ENCODE measurements around the gene HADHA.

Gene HADHA

DNA sequence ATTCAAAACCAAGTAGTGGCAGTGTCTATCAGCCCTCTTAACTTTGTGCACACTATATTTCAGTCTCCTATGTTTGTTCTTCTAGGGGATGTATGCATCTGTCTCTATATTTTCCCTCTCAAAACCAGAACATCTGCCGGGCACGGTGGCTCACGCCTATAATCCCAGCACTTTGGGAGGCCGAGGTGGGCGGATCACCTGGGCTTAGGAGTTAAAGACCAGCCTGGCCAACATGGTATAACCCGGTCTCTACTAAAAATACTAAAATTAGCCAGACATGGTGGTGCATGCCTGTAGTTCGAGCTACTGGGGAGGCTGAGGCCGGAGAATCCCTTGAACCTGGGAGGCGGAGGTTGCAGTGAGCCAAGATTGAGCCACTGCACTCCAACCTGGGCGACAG lies 81.5 kb downstream of the HADHA start:
- DNase-seq (ENCODE audit: low read depth) = no peak
- H3K4me3 ChIP-seq (ENCODE audit: low read depth, low read length) = no peak overlapping the region

GRCh38 chr2:26161926-26162325 lies 82.5 kb downstream of the HADHA start:
- H3K4me3 ChIP-seq (ENCODE audit: low read depth, low read length) = no peak overlapping the region
- no peak for DNase-seq (ENCODE audit: low read depth)

GRCh38 chr2:26157580-26157979 lies 86.9 kb downstream of the HADHA start:
- no peak overlapping the region for H3K4me3 ChIP-seq (ENCODE audit: low read depth, low read length)
- DNase-seq (ENCODE audit: low read depth) = no peak

DNA sequence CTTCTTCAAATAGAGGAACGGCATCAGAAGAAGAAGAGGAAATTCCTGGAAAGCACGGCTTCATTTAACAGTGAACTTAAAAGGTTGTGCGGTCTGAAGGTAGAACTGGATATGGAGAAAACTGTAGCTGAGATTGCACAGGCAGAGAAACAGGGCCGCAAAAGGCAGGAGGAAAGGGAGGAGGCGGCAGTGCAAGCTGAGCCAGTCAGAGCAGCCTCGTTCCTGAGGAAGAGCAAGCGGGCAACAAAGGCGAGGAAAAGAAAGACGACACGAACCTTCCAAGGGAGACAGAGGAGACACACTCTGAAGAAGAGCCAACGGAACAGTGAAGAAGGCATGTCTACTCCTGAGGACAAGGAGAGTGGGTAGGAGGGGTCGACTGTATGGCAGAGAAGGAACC lies 94.2 kb downstream of the HADHA start:
- DNase-seq (ENCODE audit: low read depth) = no peak
- H3K4me3 ChIP-seq (ENCODE audit: low read depth, low read length) = no peak overlapping the region

DNA sequence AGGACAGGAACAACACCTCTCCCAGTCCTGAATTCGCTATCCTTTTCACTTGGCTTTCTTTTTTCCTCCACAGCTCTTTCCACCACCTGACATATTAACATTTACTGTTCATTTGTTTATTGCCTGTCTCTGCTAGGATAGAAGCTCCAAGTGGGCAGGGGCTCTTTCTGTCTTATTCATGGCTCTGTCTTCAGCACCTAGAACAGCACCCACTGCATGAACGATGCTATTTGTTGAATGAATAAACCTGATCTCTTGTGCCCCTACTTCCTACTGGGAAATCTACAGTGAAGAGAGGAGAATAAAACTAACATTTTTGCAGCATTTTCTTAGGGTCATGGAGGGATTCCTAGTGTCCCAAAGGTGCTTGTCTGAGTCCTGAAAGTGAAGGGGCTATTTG lies 95.9 kb downstream of the HADHA start:
- H3K4me3 ChIP-seq (ENCODE audit: low read depth, low read length) = no peak overlapping the region
- no peak for DNase-seq (ENCODE audit: low read depth)

- DNase-seq (ENCODE audit: low read depth) = peak; percentile 10
- H3K4me3 ChIP-seq (ENCODE audit: low read depth, low read length) = no peak overlapping the region
These were observed 99.3 kb downstream of the HADHA start for GRCh38 chr2:26144953-26145680.

GRCh38 chr2:26144031-26144430 lies 100.4 kb downstream of the HADHA start:
- no peak for DNase-seq (ENCODE audit: low read depth)
- no peak overlapping the region for H3K4me3 ChIP-seq (ENCODE audit: low read depth, low read length)

DNA sequence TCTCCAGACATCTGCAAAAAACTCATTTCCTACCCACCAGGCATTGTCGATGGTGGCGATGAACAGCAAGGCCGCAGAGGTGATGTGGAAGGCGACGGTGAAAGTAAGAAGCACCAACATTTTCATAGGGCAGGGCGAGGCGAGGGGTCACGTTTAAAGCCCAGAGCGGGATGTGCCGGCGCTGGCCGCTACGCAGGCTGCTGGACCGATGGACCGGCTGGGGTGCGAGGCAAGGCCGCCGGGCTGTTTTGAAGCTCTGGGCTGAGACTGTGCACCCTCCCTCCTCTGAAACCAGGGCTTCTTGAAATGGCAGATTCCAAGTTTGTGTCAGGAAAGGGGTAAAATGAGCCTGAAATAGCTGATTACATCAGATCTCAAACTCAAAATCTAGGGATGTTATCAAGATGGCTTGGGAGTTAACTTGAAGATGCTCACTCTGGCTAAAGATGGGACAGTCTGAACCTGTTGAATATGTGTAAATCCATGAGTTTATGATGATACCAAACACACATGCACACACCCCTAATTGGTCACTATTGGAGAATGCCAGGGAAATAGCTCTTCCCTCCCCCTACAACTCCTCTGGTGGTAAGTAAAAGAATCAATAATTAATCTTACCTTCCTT lies 103.2 kb downstream of the HADHA start:
- H3K4me3 ChIP-seq (ENCODE audit: low read depth, low read length) = no peak overlapping the region
- no peak for DNase-seq (ENCODE audit: low read depth)

Measured in skeletal muscle cell (primary cell).